ENCODE measurements around the gene KLK1. TPM values are rescaled to one million over a fixed set of nuclear protein-coding genes. Genes with fewer than 3 reads are reported as not detected.

The KLK1 gene
- total and polyA plus RNA-seq, 4 donors: 0.25 to 0.92 (median 0.83) TPM; not detected in 1

- WGBS, 2 donors: 60 to 63% methylated on average over 8 of the region's 8 CpGs
- TF ChIP-seq, protein P1, sequence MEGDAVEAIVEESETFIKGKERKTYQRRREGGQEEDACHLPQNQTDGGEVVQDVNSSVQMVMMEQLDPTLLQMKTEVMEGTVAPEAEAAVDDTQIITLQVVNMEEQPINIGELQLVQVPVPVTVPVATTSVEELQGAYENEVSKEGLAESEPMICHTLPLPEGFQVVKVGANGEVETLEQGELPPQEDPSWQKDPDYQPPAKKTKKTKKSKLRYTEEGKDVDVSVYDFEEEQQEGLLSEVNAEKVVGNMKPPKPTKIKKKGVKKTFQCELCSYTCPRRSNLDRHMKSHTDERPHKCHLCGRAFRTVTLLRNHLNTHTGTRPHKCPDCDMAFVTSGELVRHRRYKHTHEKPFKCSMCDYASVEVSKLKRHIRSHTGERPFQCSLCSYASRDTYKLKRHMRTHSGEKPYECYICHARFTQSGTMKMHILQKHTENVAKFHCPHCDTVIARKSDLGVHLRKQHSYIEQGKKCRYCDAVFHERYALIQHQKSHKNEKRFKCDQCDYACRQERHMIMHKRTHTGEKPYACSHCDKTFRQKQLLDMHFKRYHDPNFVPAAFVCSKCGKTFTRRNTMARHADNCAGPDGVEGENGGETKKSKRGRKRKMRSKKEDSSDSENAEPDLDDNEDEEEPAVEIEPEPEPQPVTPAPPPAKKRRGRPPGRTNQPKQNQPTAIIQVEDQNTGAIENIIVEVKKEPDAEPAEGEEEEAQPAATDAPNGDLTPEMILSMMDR (IDR thresholded peaks at IDR 0.05; ENCODE audit: control extremely low read depth, extremely low read depth): no peak
Measured at GRCh38 chr19:50844296-50844935, 20.8 kb upstream of the KLK1 start.

DNA sequence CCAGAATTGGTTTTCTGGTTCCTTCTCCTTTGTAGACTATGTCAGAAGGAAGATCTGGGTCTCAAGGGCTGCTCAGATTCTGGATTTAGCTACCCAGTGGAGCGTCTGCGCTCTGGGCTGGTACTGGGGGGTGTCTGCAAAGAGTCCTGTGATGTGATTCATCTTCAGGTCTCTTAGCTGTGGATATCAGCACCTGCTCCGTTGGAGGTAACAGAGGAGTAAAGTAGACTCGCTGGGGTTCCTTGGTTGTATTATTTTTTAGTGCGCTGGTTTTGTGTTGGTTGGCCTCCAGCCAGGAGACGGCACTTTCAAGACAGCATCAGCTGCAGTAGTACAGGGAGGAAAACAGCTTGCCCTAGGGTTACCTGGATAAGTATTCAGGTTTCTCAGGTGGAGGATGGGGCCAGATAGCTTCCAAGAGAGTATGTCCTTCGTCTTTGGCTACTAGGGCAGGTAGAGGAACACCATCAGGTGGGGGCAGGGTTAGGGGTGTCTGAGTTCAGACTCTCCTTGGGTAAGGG lies 20.2 kb upstream of the KLK1 start:
- H3K4me1 ChIP-seq (ENCODE audit: control insufficient read depth in 5 of 5, insufficient read depth in 5 of 5, low read length in 5 of 5): no peaks in the 10 kb centered on the region
- TF ChIP-seq, protein P1 (IDR thresholded peaks at IDR 0.05; ENCODE audit: control extremely low read depth, extremely low read depth): no peak
- H3K4me3 ChIP-seq: no peak overlapping the region
- H3K9ac ChIP-seq (ENCODE audit: insufficient read depth in 1 of 2, low read length in 2 of 2): no peak overlapping the region
- H3K27me3 ChIP-seq (ENCODE audit: control insufficient read depth in 3 of 3, insufficient read depth in 3 of 3, low read length in 2 of 3): no peaks in the 10 kb centered on the region
- no peak overlapping the region for H3K27ac ChIP-seq (ENCODE audit: low read depth in 1 of 2, low read length in 1 of 2)
- DNase-seq: no peak
- WGBS, 2 donors: 76 to 87% methylated on average over 7 of the region's 7 CpGs
- no peaks in the 10 kb centered on the region for H3K36me3 ChIP-seq (ENCODE audit: control insufficient read depth in 4 of 4, insufficient read depth in 4 of 4, low read length in 4 of 4)
- no peak for ATAC-seq (ENCODE audit: insufficient read depth, low FRiP score)
- H3K9me3 ChIP-seq (ENCODE audit: control insufficient read depth in 4 of 4, insufficient read depth in 3 of 4, low read length in 3 of 4): peaks cover 0 to 15% (median 4%) of the 10 kb centered on the region in 4 donors

More at GRCh38 chr19:50844296-50844935, 20.8 kb upstream of the KLK1 start:
- DNase-seq (no peak), ATAC-seq (ENCODE audit: insufficient read depth, low FRiP score) (no peak)
- peaks cover 0 to 17% (median 4%) of the 10 kb centered on the region in 4 donors for H3K9me3 ChIP-seq (ENCODE audit: control insufficient read depth in 4 of 4, insufficient read depth in 3 of 4, low read length in 3 of 4)
- no peak overlapping the region for H3K9ac ChIP-seq (ENCODE audit: insufficient read depth in 1 of 2, low read length in 2 of 2)
- no peaks in the 10 kb centered on the region for H3K36me3 ChIP-seq (ENCODE audit: control insufficient read depth in 4 of 4, insufficient read depth in 4 of 4, low read length in 4 of 4)
- no peak overlapping the region for H3K4me3 ChIP-seq
- no peaks in the 10 kb centered on the region for H3K4me1 ChIP-seq (ENCODE audit: control insufficient read depth in 5 of 5, insufficient read depth in 5 of 5, low read length in 5 of 5)
- H3K27me3 ChIP-seq (ENCODE audit: control insufficient read depth in 3 of 3, insufficient read depth in 3 of 3, low read length in 2 of 3): no peaks in the 10 kb centered on the region
- H3K27ac ChIP-seq (ENCODE audit: low read depth in 1 of 2, low read length in 1 of 2): no peak overlapping the region

DNA sequence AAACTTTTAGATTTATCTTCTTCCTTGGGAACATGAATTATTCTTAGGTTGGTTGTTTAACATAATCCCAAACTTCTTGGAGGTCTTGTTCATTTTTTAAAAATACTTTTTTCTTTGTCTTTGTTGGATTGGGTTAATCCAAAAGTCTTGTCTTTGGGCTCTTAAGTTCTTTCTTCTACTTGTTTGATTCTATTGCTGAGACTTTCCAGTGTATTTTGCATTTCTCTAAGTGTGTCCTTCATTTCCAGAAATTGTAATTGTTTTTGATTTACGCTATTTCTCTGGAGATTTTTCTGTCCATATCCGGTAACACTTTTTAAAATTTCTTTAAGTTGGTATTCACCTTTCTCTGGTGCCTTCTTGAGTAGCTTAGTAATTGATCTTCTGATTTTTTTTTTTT lies 19.6 kb upstream of the KLK1 start:
- H3K36me3 ChIP-seq (ENCODE audit: control insufficient read depth in 4 of 4, insufficient read depth in 4 of 4, low read length in 4 of 4): no peaks in the 10 kb centered on the region
- no peak for DNase-seq
- no peak for ATAC-seq (ENCODE audit: insufficient read depth, low FRiP score)
- no peak overlapping the region for H3K9ac ChIP-seq (ENCODE audit: insufficient read depth in 1 of 2, low read length in 2 of 2)
- WGBS, 2 donors: 93 to 95% methylated on average over 2 of the region's 2 CpGs
- no peak overlapping the region for H3K27ac ChIP-seq (ENCODE audit: low read depth in 1 of 2, low read length in 1 of 2)
- peaks cover 0 to 15% (median 4%) of the 10 kb centered on the region in 4 donors for H3K9me3 ChIP-seq (ENCODE audit: control insufficient read depth in 4 of 4, insufficient read depth in 3 of 4, low read length in 3 of 4)
- H3K4me3 ChIP-seq: no peak overlapping the region
- no peaks in the 10 kb centered on the region for H3K4me1 ChIP-seq (ENCODE audit: control insufficient read depth in 5 of 5, insufficient read depth in 5 of 5, low read length in 5 of 5)
- TF ChIP-seq, protein P1 (IDR thresholded peaks at IDR 0.05; ENCODE audit: control extremely low read depth, extremely low read depth): no peak
- H3K27me3 ChIP-seq (ENCODE audit: control insufficient read depth in 3 of 3, insufficient read depth in 3 of 3, low read length in 2 of 3): no peaks in the 10 kb centered on the region

All from lung (tissue), 12 donors.